Measurements from ENCODE around the gene SLC26A9.

Gene SLC26A9

GRCh38 chr1:205939690-205940330, 3.4 kb downstream of the SLC26A9 start (continued):
- TF ChIP-seq, protein P1, sequence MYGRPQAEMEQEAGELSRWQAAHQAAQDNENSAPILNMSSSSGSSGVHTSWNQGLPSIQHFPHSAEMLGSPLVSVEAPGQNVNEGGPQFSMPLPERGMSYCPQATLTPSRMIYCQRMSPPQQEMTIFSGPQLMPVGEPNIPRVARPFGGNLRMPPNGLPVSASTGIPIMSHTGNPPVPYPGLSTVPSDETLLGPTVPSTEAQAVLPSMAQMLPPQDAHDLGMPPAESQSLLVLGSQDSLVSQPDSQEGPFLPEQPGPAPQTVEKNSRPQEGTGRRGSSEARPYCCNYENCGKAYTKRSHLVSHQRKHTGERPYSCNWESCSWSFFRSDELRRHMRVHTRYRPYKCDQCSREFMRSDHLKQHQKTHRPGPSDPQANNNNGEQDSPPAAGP (tag by site-specific recombination; IDR thresholded peaks at IDR 0.05), result peak; percentile 41; the same call in 1 of the 2 replicates
- peak; percentile 18; the same call in 1 of the 2 replicates for TF ChIP-seq KLF9 (tag by site-specific recombination; IDR thresholded peaks at IDR 0.05; ENCODE audit: low read depth)
- TF ChIP-seq ZNF629 (tag by site-specific recombination; IDR thresholded peaks at IDR 0.05), result peak; percentile 69
- peak; percentile 63; the same call in 1 of the 2 replicates for TF ChIP-seq ATF2 (tag by site-specific recombination; IDR thresholded peaks at IDR 0.05; ENCODE audit: low read depth)

DNA sequence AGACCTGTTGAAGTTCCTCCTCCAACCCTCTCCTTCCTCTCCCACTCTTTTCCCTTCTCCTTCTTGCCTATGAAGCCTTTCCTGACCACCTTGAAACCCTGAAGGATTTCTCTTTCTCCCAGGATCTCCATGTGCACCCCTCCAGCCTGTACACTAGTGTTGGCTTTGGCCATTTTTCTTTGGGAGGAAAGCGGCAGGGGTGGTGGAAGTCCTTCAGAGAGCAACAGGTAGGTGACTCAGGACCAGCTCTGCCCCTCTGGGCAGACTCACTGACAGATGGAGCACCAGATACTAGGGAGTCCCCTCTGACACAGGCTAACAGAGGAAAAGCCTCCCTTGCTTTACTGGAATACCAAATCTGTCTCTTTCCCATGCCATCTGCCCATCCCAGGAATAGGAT, 4.6 kb downstream of the SLC26A9 start:
- H3K36me3 ChIP-seq (ENCODE audit: control insufficient read depth in 2 of 2, insufficient read depth in 1 of 2, low read length in 2 of 2), result no peaks in the 10 kb centered on the region
- H3K27ac ChIP-seq (ENCODE audit: extremely low read depth, low read depth, low read length), result no peak overlapping the region
- H3K9me3 ChIP-seq (ENCODE audit: control insufficient read depth, insufficient read depth, low read depth, low read length), result no peaks in the 10 kb centered on the region
- peaks cover 8% of the 10 kb centered on the region for H3K4me1 ChIP-seq (ENCODE audit: control insufficient read depth, insufficient read depth, low read length)
- no peak overlapping the region for H3K4me3 ChIP-seq (ENCODE audit: low read depth, low read length)
- CTCF ChIA-PET, result interaction anchor here (0.6 to 2.8 kb wide), 4 partner anchors 19 to 1478 kb away, joined by 3 to 18 read pairs (median 4); no protein-coding TSS in a partner anchor
- POLR2A ChIA-PET, result no interaction called here
- TF ChIP-seq, protein P2, sequence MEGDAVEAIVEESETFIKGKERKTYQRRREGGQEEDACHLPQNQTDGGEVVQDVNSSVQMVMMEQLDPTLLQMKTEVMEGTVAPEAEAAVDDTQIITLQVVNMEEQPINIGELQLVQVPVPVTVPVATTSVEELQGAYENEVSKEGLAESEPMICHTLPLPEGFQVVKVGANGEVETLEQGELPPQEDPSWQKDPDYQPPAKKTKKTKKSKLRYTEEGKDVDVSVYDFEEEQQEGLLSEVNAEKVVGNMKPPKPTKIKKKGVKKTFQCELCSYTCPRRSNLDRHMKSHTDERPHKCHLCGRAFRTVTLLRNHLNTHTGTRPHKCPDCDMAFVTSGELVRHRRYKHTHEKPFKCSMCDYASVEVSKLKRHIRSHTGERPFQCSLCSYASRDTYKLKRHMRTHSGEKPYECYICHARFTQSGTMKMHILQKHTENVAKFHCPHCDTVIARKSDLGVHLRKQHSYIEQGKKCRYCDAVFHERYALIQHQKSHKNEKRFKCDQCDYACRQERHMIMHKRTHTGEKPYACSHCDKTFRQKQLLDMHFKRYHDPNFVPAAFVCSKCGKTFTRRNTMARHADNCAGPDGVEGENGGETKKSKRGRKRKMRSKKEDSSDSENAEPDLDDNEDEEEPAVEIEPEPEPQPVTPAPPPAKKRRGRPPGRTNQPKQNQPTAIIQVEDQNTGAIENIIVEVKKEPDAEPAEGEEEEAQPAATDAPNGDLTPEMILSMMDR (tag by site-specific recombination; IDR thresholded peaks at IDR 0.05), result no peak
- TF ChIP-seq SCRT2 (tag by site-specific recombination; IDR thresholded peaks at IDR 0.05) (peak; percentile 96), ZNF133 (tag by site-specific recombination; IDR thresholded peaks at IDR 0.05) (no peak), ZSCAN23 (tag by site-specific recombination; IDR thresholded peaks at IDR 0.05) (no peak), MZF1 (tag by site-specific recombination; IDR thresholded peaks at IDR 0.05; ENCODE audit: borderline replicate concordance) (no peak), ZNF560 (tag by site-specific recombination; IDR thresholded peaks at IDR 0.05; ENCODE audit: borderline replicate concordance) (no peak), SCRT1 (tag by site-specific recombination; IDR thresholded peaks at IDR 0.05; ENCODE audit: borderline replicate concordance) (peak; percentile 83; the same call in 1 of the 2 replicates), SALL2 (tag by site-specific recombination; IDR thresholded peaks at IDR 0.05; ENCODE audit: borderline replicate concordance) (no peak)
- TF ChIP-seq, protein P3, sequence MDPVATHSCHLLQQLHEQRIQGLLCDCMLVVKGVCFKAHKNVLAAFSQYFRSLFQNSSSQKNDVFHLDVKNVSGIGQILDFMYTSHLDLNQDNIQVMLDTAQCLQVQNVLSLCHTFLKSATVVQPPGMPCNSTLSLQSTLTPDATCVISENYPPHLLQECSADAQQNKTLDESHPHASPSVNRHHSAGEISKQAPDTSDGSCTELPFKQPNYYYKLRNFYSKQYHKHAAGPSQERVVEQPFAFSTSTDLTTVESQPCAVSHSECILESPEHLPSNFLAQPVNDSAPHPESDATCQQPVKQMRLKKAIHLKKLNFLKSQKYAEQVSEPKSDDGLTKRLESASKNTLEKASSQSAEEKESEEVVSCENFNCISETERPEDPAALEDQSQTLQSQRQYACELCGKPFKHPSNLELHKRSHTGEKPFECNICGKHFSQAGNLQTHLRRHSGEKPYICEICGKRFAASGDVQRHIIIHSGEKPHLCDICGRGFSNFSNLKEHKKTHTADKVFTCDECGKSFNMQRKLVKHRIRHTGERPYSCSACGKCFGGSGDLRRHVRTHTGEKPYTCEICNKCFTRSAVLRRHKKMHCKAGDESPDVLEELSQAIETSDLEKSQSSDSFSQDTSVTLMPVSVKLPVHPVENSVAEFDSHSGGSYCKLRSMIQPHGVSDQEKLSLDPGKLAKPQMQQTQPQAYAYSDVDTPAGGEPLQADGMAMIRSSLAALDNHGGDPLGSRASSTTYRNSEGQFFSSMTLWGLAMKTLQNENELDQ (tag by site-specific recombination; IDR thresholded peaks at IDR 0.05; ENCODE audit: low read depth), result no peak
- TF ChIP-seq, protein P4, sequence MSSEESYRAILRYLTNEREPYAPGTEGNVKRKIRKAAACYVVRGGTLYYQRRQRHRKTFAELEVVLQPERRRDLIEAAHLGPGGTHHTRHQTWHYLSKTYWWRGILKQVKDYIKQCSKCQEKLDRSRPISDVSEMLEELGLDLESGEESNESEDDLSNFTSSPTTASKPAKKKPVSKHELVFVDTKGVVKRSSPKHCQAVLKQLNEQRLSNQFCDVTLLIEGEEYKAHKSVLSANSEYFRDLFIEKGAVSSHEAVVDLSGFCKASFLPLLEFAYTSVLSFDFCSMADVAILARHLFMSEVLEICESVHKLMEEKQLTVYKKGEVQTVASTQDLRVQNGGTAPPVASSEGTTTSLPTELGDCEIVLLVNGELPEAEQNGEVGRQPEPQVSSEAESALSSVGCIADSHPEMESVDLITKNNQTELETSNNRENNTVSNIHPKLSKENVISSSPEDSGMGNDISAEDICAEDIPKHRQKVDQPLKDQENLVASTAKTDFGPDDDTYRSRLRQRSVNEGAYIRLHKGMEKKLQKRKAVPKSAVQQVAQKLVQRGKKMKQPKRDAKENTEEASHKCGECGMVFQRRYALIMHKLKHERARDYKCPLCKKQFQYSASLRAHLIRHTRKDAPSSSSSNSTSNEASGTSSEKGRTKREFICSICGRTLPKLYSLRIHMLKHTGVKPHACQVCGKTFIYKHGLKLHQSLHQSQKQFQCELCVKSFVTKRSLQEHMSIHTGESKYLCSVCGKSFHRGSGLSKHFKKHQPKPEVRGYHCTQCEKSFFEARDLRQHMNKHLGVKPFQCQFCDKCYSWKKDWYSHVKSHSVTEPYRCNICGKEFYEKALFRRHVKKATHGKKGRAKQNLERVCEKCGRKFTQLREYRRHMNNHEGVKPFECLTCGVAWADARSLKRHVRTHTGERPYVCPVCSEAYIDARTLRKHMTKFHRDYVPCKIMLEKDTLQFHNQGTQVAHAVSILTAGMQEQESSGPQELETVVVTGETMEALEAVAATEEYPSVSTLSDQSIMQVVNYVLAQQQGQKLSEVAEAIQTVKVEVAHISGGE (tag by site-specific recombination; conservative IDR thresholded peaks at IDR 0.05; ENCODE audit: low read depth), result no peak
